Duodenal mucosa (tissue), 2 donors: Measurements from ENCODE around the gene EDEM1.

Source experiments
- H3K27ac ChIP-seq: one replicate; pipeline ENCODE4 v1.7.0; 2013; ENCODE audit warnings: low read depth, low read length
- H3K27me3 ChIP-seq, 2 donors: one replicate each; pipeline ENCODE4 v1.7.0; 2013; ENCODE audit warnings: low read length in 2 of 2, control low read depth in 1 of 2; ENCODE audit not compliant: insufficient read depth in 2 of 2, control insufficient read depth in 1 of 2
- H3K36me3 ChIP-seq, 2 donors: one replicate each; pipeline ENCODE4 v1.7.0; 2013; ENCODE audit warnings: low read length in 2 of 2, control low read depth in 1 of 2; ENCODE audit not compliant: insufficient read depth in 2 of 2, control insufficient read depth in 1 of 2
- H3K4me1 ChIP-seq, 2 donors: one replicate each; pipeline ENCODE4 v1.7.0; 2013; ENCODE audit warnings: low read length in 2 of 2, control low read depth in 1 of 2; ENCODE audit not compliant: insufficient read depth in 2 of 2, control insufficient read depth in 1 of 2
- H3K4me3 ChIP-seq, 2 donors: one replicate each; pipeline ENCODE4 v1.7.0; 2013; ENCODE audit warnings: low read length in 2 of 2, low read depth in 1 of 2
- H3K9ac ChIP-seq, 2 donors: one replicate each; pipeline ENCODE4 v1.7.0; 2013; ENCODE audit warnings: low read length in 2 of 2, low read depth in 1 of 2
- H3K9me3 ChIP-seq, 2 donors: one replicate each; pipeline ENCODE4 v1.7.0; 2013; ENCODE audit warnings: low read length in 2 of 2, control low read depth in 1 of 2; ENCODE audit not compliant: control insufficient read depth in 1 of 2

The EDEM1 gene

DNA sequence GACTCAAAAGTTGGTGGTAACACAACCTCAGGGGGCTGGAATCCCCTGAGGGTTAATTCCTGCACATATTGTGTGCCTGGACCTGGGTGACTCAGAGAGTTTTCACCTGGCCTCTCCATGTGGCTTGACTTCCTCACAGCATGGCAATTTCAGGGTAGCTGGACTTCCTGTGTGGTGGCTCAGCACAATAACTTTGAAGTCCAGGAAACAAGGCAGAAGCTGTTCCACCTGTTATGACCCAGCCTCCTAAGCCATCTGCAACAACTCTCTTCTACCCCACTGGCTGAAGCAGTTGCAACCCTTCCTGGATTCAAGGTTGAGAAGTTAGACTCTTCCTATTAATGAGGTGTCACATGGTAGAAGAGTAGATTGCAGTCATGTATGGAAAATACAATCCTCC lies 58.4 kb downstream of the EDEM1 start:
- no peak overlapping the region for H3K9ac ChIP-seq
- H3K27ac ChIP-seq = no peak overlapping the region
- no peaks in the 10 kb centered on the region for H3K36me3 ChIP-seq
- H3K9me3 ChIP-seq = peaks cover 0 to 6% of the 10 kb centered on the region in 2 donors
- no peaks in the 10 kb centered on the region for H3K27me3 ChIP-seq
- H3K4me3 ChIP-seq = no peak overlapping the region
- peaks cover 4 to 5% of the 10 kb centered on the region in 2 donors for H3K4me1 ChIP-seq

DNA sequence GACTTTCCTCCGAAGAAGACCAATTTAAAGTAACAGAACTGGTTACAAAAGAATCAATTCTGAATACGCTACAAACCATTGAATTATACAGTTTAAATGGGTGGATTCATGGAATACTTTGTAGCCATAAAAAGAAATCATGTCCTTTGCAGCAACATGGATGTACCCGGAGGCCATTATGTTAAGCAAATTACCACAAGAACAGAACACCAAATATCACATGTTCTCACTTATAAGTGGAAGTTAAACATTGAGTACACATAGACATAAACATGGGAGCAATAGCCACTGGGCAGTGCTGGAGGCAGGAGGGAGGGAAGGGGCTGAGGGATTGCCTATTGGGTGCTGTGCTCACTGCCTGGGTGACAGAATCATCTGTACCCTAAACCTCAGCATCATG lies 61.3 kb downstream of the EDEM1 start:
- H3K36me3 ChIP-seq = no peaks in the 10 kb centered on the region
- H3K4me3 ChIP-seq = no peak overlapping the region
- H3K9me3 ChIP-seq = peaks cover 0 to under 1% of the 10 kb centered on the region in 2 donors
- peaks cover 13 to 17% of the 10 kb centered on the region in 2 donors for H3K4me1 ChIP-seq
- H3K27me3 ChIP-seq = no peaks in the 10 kb centered on the region
- H3K9ac ChIP-seq = no peak overlapping the region
- no peak overlapping the region for H3K27ac ChIP-seq

DNA sequence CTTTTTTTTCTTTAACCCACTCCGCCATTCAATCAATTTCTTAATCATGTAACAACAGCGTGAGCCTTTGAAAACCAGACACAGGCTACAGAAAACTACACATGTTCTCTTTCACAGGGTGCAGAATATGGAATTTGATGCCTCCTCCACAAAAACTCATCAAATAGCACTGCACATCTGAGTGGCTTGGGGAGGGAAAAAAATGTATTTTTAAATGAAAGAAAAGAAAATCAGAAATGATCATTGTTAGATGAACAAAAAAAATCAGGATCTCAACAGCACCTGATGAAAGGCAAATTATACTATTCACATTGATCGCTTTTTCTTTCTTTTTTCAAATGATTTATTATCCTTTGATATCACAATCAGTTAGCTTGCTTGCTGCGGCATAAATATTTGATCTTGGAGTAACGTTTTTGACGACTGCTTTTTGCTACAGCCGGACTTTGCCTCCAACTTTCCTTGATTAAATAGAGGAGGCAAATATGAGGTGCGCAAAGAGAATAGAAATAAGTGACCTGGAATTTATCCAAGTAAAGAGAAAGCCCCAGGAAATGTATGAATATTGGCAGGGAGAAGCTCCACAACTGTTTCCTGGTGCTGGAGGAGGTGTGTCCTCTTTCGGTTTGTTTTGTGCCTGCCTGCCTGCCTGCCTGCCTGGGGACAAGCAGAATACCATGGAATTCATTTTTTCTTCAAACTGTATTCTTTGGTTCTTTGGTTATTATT lies 63.1 kb downstream of the EDEM1 start:
- no peaks in the 10 kb centered on the region for H3K36me3 ChIP-seq
- no peaks in the 10 kb centered on the region for H3K9me3 ChIP-seq
- peak overlapping the region in 1 of 2 donors; percentile 4 for H3K9ac ChIP-seq
- H3K4me3 ChIP-seq = peak overlapping the region; percentile 27 to 48
- no peaks in the 10 kb centered on the region for H3K27me3 ChIP-seq
- H3K27ac ChIP-seq = no peak overlapping the region
- H3K4me1 ChIP-seq = peaks cover 31 to 33% of the 10 kb centered on the region in 2 donors

- Histone ChIP-seq H3K9me3 (no peaks in the 10 kb centered on the region), H3K4me3 (peak overlapping the region; percentile 27 to 48), H3K27ac (no peak overlapping the region), H3K9ac (peak overlapping the region in 1 of 2 donors; percentile 4), H3K36me3 (no peaks in the 10 kb centered on the region), H3K4me1 (peaks cover 32 to 37% of the 10 kb centered on the region in 2 donors), H3K27me3 (no peaks in the 10 kb centered on the region)
These were observed 63.7 kb downstream of the EDEM1 start for GRCh38 chr3:5251196-5251583.

- Histone ChIP-seq H3K9ac (no peak overlapping the region), H3K4me1 (peaks cover 32 to 37% of the 10 kb centered on the region in 2 donors), H3K27ac (no peak overlapping the region), H3K9me3 (no peaks in the 10 kb centered on the region), H3K27me3 (no peaks in the 10 kb centered on the region), H3K36me3 (no peaks in the 10 kb centered on the region), H3K4me3 (no peak overlapping the region)
These were observed 64.6 kb downstream of the EDEM1 start for GRCh38 chr3:5252131-5252530.

- H3K27ac ChIP-seq = no peak overlapping the region
These were observed 67.0 kb downstream of the EDEM1 start for GRCh38 chr3:5254281-5255048.

DNA sequence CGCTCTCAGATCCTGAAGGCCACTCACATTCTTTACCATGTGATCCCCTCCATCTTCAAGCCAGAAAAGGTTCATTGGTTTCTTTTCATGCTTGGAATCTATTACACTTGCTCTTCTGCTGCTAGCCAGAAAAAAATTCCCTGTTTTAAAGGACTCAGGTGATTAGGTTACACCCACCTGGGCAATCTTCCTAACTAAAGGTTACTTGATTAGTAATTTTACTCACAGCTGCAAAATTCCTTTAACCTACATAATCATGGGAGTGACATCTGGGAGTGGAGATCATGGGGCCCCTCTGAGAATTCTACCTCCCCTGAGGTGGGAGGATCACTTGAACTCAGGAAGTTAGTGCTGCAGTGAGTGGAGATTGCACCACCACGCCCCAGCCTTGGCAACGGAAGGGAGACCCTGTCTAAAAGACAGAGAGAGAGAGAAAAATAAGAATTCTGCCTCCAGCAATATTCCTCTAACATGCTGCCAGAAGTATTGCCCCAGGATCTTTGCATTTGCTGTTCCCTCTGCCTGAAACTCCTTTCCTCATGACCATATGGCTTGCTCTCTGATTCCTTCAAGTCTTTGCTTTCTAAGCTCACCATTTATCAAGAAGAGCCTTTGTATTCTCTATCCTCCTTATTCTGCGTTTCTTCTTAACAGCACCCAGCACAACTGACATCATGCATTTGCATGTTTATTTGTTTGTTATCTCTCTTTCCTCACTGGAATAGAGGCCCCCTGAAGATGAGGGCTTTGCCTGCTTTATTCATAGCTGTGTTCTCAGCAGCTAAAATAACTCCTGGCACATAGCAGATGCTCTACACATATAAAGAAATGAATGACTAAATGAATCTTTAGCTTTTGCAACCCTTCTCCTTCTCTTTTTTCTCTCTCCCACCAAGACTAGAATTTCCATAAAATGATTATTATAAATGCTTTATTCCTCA lies 68.2 kb downstream of the EDEM1 start:
- no peaks in the 10 kb centered on the region for H3K9me3 ChIP-seq
- no peak overlapping the region for H3K9ac ChIP-seq
- H3K4me3 ChIP-seq = no peak overlapping the region
- H3K4me1 ChIP-seq = peaks cover 27 to 34% of the 10 kb centered on the region in 2 donors
- no peaks in the 10 kb centered on the region for H3K27me3 ChIP-seq
- no peak overlapping the region for H3K27ac ChIP-seq
- no peaks in the 10 kb centered on the region for H3K36me3 ChIP-seq

More at GRCh38 chr3:5254281-5255048, 67.0 kb downstream of the EDEM1 start:
- H3K36me3 ChIP-seq = no peaks in the 10 kb centered on the region
- H3K27me3 ChIP-seq = no peaks in the 10 kb centered on the region
- H3K4me1 ChIP-seq = peaks cover 32 to 37% of the 10 kb centered on the region in 2 donors
- no peak overlapping the region for H3K9ac ChIP-seq
- no peaks in the 10 kb centered on the region for H3K9me3 ChIP-seq
- peak overlapping the region; percentile 4 to 16 for H3K4me3 ChIP-seq

GRCh38 chr3:5258526-5258925 lies 71.0 kb downstream of the EDEM1 start:
- Histone ChIP-seq H3K27ac (no peak overlapping the region), H3K4me1 (peaks cover 20 to 21% of the 10 kb centered on the region in 2 donors), H3K27me3 (no peaks in the 10 kb centered on the region), H3K4me3 (no peak overlapping the region), H3K9me3 (no peaks in the 10 kb centered on the region), H3K9ac (no peak overlapping the region), H3K36me3 (no peaks in the 10 kb centered on the region)

DNA sequence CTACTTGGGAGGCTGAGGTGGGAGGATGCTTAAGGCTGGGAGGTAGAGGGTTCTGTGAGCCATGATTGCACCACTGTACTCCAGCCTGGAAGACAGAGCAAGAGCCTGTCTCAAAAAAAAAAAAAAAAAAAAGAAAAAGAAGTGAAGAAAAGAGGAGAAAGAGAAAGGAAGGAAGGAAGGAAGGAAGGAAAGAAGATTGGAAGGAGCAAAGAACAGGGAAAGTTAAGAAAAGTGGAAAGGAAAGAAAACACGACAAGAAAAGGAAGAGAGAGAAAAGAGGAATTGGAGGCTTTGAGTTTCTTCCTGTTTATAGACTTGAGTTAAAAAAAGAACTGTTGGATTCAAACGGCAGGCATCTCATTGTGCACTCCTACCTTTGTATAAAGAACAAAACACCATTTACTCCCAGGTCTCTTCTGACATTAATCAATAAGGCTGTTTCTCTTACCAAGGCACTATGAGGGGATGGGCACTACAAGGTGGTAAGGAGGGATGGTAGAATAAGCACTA lies 73.5 kb downstream of the EDEM1 start:
- Histone ChIP-seq H3K9ac (no peak overlapping the region), H3K36me3 (no peaks in the 10 kb centered on the region), H3K27ac (no peak overlapping the region), H3K4me1 (peaks cover 0 to under 1% of the 10 kb centered on the region in 2 donors), H3K9me3 (no peaks in the 10 kb centered on the region), H3K27me3 (no peaks in the 10 kb centered on the region), H3K4me3 (no peak overlapping the region)
